Ishikawa (cell line): ENCODE measurements around the gene EMC6.

ENCODE experiments used
- CEBPB ChIP-seq: IDR thresholded peaks from 2 replicates; pipeline ENCODE4 v1.6.1; 2012
- CREB1 ChIP-seq: IDR thresholded peaks from 2 replicates; pipeline ENCODE4 v1.6.1; 2012; ENCODE audit warnings: low read depth
- EGR1 ChIP-seq: IDR thresholded peaks from 2 replicates; pipeline ENCODE4 v1.6.1; 2012
- EP300 ChIP-seq: IDR thresholded peaks from 2 replicates; pipeline ENCODE4 v1.6.1; 2012; ENCODE audit warnings: borderline replicate concordance
- FOXM1 ChIP-seq: IDR thresholded peaks from 2 replicates; pipeline ENCODE4 v1.6.1; 2012; ENCODE audit warnings: low read depth, borderline replicate concordance
- NFIC ChIP-seq: IDR thresholded peaks from 2 replicates; pipeline ENCODE4 v1.6.1; 2012
- RAD21 ChIP-seq: IDR thresholded peaks from 2 replicates; pipeline ENCODE4 v1.6.1; 2012; ENCODE audit warnings: low read depth
- TAF1 ChIP-seq: IDR thresholded peaks from 2 replicates; pipeline ENCODE4 v1.6.1; 2012; ENCODE audit warnings: low read depth, mild to moderate bottlenecking
- TCF12 ChIP-seq: IDR thresholded peaks from 2 replicates; pipeline ENCODE4 v1.6.1; 2012; ENCODE audit warnings: low read depth
- TEAD4 ChIP-seq: IDR thresholded peaks from 2 replicates; pipeline ENCODE4 v1.6.1; 2012
- YY1 ChIP-seq: IDR thresholded peaks from 2 replicates; pipeline ENCODE4 v1.6.1; 2012; ENCODE audit warnings: low read depth
- ZBTB7A ChIP-seq: IDR thresholded peaks from 2 replicates; pipeline ENCODE4 v1.6.1; 2012; ENCODE audit warnings: low read depth
- TF ChIP-seq, protein P1 (sequence below): IDR thresholded peaks from 2 replicates; pipeline ENCODE4 v1.6.1; 2012
- TF ChIP-seq, protein P2 (sequence below): IDR thresholded peaks from 2 replicates; pipeline ENCODE4 v1.6.1; 2012
- TF ChIP-seq, protein P3 (sequence below): IDR thresholded peaks from 2 replicates; pipeline ENCODE4 v1.6.1; 2012; ENCODE audit warnings: low read depth, mild to moderate bottlenecking

The EMC6 gene

DNA sequence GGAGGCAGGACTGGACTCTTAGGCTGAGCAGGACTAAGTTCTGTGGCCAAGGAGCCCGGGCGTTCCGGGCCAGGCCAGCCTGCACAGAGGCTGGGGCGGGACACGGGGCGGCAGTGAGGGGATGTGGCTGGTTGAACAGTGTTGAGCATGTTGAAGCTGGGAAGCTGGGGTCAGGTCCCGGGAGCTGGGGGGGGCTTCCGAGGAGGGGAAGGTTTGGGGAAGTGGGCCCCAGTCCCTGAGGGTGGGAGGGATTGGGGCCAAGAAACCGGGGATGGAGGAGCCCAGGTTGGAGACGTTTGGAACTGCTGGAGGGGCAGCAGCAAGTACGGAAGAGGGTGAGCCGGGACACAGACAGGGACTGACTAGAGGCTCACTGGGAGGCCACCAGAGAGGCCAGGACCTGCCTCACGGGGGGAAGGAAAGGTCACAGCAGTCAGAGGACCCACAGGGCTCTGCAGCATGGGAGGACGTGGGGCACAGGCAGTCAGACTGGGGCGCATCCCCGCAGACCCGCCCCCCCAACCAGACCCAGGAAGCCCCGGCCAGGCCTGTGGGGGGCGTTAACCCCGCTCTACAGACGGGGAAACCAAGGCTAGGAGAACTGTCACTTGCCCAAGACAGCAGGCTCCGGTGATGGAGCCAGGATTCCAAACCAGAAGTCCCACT, 9.7 kb upstream of the EMC6 start:
- TF ChIP-seq TAF1 (no peak), CREB1 (no peak), RAD21 (no peak), FOXM1 (no peak), TEAD4 (no peak), NFIC (no peak), TCF12 (no peak), CEBPB (no peak), ZBTB7A (no peak), EP300 (no peak), YY1 (no peak), EGR1 (no peak)
- TF ChIP-seq, protein P1, sequence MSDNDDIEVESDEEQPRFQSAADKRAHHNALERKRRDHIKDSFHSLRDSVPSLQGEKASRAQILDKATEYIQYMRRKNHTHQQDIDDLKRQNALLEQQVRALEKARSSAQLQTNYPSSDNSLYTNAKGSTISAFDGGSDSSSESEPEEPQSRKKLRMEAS, result no peak
- TF ChIP-seq, protein P2, sequence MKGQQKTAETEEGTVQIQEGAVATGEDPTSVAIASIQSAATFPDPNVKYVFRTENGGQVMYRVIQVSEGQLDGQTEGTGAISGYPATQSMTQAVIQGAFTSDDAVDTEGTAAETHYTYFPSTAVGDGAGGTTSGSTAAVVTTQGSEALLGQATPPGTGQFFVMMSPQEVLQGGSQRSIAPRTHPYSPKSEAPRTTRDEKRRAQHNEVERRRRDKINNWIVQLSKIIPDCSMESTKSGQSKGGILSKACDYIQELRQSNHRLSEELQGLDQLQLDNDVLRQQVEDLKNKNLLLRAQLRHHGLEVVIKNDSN, result no peak
- TF ChIP-seq, protein P3, sequence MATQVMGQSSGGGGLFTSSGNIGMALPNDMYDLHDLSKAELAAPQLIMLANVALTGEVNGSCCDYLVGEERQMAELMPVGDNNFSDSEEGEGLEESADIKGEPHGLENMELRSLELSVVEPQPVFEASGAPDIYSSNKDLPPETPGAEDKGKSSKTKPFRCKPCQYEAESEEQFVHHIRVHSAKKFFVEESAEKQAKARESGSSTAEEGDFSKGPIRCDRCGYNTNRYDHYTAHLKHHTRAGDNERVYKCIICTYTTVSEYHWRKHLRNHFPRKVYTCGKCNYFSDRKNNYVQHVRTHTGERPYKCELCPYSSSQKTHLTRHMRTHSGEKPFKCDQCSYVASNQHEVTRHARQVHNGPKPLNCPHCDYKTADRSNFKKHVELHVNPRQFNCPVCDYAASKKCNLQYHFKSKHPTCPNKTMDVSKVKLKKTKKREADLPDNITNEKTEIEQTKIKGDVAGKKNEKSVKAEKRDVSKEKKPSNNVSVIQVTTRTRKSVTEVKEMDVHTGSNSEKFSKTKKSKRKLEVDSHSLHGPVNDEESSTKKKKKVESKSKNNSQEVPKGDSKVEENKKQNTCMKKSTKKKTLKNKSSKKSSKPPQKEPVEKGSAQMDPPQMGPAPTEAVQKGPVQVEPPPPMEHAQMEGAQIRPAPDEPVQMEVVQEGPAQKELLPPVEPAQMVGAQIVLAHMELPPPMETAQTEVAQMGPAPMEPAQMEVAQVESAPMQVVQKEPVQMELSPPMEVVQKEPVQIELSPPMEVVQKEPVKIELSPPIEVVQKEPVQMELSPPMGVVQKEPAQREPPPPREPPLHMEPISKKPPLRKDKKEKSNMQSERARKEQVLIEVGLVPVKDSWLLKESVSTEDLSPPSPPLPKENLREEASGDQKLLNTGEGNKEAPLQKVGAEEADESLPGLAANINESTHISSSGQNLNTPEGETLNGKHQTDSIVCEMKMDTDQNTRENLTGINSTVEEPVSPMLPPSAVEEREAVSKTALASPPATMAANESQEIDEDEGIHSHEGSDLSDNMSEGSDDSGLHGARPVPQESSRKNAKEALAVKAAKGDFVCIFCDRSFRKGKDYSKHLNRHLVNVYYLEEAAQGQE, result no peak

DNA sequence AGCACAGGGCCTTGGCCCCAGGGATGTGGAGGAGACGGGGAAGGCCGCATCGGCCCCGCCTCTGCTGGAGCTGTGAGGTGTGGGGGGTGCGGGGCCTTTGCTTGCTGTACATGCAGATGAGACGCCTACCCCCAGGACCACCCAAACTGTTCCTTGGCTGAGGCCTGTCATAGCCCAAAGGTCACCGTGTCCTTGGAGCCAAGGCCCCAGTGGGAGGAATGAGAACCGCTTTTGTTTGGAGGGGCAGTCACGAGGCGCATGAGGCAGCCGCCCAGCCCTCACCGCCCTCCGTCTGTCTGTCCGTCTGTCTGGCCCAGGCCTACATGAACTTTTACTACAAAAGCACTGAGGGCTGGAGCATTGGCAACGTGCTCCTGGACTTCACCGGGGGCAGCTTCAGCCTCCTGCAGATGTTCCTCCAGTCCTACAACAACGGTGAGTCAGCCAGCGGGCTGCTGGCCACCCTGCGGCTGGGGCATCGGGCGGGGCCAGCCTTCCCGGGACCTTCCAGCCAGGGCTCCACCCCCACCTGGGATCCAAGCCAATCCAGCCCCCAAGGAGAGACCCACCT, 9.0 kb upstream of the EMC6 start:
- peak; percentile 33; the same call in 1 of the 2 replicates for TF ChIP-seq ZBTB7A
- no peak for TF ChIP-seq YY1

DNA sequence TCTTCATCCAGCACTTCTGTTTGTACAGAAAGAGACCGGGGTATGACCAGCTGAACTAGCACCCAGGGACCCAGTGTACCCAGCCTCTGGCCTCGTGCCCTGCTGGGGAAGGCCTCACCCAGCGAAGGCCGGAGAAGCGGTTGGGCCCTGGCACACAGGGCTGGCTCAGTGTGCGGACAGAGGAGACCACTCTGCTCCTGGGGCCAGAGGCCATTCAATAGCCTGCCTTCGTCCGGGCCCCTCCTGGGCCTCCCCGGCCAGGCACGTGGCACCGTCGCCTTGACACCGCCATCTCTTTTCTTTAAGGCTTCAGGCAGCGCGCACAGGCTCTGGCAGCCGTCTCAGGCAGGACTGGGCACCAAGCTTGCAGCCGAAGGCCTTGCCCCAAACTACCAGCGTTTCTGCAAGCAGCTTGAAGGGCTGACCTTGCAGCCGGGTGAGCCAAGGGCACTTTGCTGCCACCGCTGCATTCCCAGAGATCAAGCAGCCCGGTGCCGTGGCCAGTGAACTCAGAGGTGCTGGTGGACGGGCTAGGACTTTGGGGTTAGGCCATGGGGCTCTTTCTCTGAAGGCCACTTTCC, 8.2 kb upstream of the EMC6 start:
- no peak for TF ChIP-seq FOXM1
- TF ChIP-seq, protein P2, result no peak
- no peak for TF ChIP-seq TEAD4
- no peak for TF ChIP-seq TAF1
- TF ChIP-seq, protein P3, result no peak
- TF ChIP-seq CREB1, result no peak
- TF ChIP-seq RAD21, result no peak
- TF ChIP-seq YY1, result no peak
- no peak for TF ChIP-seq EGR1
- no peak for TF ChIP-seq EP300
- TF ChIP-seq TCF12, result no peak
- TF ChIP-seq ZBTB7A, result no peak
- TF ChIP-seq NFIC, result no peak
- TF ChIP-seq, protein P1, result no peak
- no peak for TF ChIP-seq CEBPB

DNA sequence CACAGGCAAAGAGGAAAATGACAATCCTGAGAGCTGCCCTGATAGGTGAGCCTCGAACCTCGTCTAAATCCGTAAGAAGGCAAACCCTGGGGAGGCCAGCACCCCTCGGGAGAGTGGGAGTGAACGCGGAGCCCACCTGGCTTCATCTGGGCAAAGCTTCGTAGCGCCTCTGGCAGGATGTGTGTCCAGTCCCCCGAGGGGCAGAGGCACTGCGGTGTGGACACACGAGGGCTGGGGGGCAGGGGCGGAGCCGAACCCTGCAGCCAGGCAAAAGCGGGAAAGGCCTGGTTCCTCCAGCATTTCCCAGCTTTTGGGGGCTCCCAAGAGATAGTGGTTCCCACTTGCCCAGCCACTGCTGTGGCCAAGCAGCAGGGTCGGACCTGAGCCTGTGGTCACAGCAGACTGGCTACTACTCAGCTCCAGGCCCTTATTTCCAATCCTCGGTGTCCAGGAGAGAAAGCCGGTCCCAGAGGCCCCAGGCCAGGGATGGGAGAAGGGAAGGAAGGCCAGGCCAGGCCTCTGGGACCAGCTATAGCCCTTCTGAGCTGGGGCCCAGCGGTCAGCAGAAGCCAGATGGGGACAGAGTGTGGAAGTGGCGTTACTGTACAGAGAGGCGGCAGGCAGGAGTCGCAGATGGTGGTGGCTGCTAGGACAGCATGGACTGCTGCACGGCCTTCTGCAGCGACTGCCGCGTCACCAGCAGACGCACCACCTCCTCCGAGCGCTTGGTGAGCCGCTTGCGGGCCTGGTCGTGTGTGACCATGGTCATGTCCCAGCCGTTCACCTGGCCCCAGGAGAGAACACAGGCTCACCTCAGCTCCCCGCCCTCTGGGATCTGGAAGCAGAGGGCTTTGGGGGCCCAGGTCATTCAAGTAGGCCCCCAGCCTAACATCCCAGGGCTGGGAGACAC, 5.3 kb upstream of the EMC6 start:
- TF ChIP-seq YY1, result no peak
- TF ChIP-seq CEBPB, result no peak
- TF ChIP-seq, protein P2, result no peak
- TF ChIP-seq NFIC, result no peak
- TF ChIP-seq FOXM1, result no peak
- no peak for TF ChIP-seq TCF12
- TF ChIP-seq ZBTB7A, result no peak
- TF ChIP-seq, protein P1, result no peak
- TF ChIP-seq, protein P3, result no peak
- no peak for TF ChIP-seq EGR1
- no peak for TF ChIP-seq TAF1
- TF ChIP-seq TEAD4, result no peak
- no peak for TF ChIP-seq EP300
